Thyroid gland (tissue), 4 donors: ENCODE results near the gene ATP8B1. TPM values are rescaled to one million over a fixed set of nuclear protein-coding genes. Genes with fewer than 3 reads are reported as not detected.

ENCODE experiments used
- DNase-seq, 2 donors: peaks; one replicate each; pipeline ENCODE4 v3.0.0-alpha.2; 2019
- H3K27ac ChIP-seq, 3 donors: fragments of 200-600 bp; sonication (generic); 1 replicate in 2 of 3; 2 replicates in 1 of 3; pipeline ENCODE4 v1.5.1; 2016 to 2019; ENCODE audit warnings: mild to moderate bottlenecking in 1 of 3, moderate library complexity in 1 of 3
- H3K27me3 ChIP-seq: fragments of 200-600 bp; sonication (generic); one replicate; pipeline ENCODE4 v1.5.1; 2019
- H3K36me3 ChIP-seq, 2 donors: fragments of 200-600 bp; sonication (generic); one replicate each; pipeline ENCODE4 v1.5.1; 2016 to 2019
- H3K4me1 ChIP-seq, 2 donors: fragments of 200-600 bp; sonication (generic); one replicate each; pipeline ENCODE4 v1.5.1; 2017 to 2019
- H3K4me3 ChIP-seq, 3 donors: fragments of 200-600 bp; sonication (generic); replicated peaks in 1 of 3; 1 replicate in 2 of 3; 2 replicates in 1 of 3; pipeline ENCODE4 v1.5.1; 2016; ENCODE audit warnings: mild to moderate bottlenecking in 1 of 3
- H3K9me3 ChIP-seq: fragments of 200-600 bp; sonication (generic); one replicate; pipeline ENCODE4 v1.5.1; 2017
- POLR2A ChIP-seq, 2 donors: fragments of 450-650 bp; IDR thresholded peaks; one replicate each; pipeline ENCODE4 v1.6.1; 2017; ENCODE audit warnings: antibody characterized with exemption in 2 of 2, mild to moderate bottlenecking in 2 of 2, moderate library complexity in 1 of 2
- WGBS, 2 donors: methylation state at CpG; one replicate each; pipeline ENCODE4 v1.1.5; 2017; 5-methylcytosine and 5-hydroxymethylcytosine counted together
- intact Hi-C: fragments of 100-400 bp; cut with DNase I; formaldehyde crosslinking; loops from one replicate; pipeline ENCODE4 v1.15.1; 2023
- total RNA-seq, 4 donors: library from RNA; depleted of rRNA; stranded (reverse); fragments of >200 nt; gene quantifications; one replicate each; pipeline ENCODE4 v1.2.3, GENCODE V29; 2016
- TF ChIP-seq, protein P1 (sequence below), 6 experiments: fragments of 200-600 bp in 3 of 6; fragments of 450-650 bp in 3 of 6; sonication (generic) in 3 of 6; IDR thresholded peaks; one replicate each; pipeline ENCODE4 v1.5.1; 2016 to 2019; ENCODE audit warnings: antibody characterized with exemption in 6 of 6, mild to moderate bottlenecking in 2 of 6, inconsistent platforms in 1 of 6, moderate library complexity in 1 of 6

The ATP8B1 gene
- total RNA-seq, 4 donors from 2014 or later = 45.8 to 71.8 (median 58.2) TPM

DNA sequence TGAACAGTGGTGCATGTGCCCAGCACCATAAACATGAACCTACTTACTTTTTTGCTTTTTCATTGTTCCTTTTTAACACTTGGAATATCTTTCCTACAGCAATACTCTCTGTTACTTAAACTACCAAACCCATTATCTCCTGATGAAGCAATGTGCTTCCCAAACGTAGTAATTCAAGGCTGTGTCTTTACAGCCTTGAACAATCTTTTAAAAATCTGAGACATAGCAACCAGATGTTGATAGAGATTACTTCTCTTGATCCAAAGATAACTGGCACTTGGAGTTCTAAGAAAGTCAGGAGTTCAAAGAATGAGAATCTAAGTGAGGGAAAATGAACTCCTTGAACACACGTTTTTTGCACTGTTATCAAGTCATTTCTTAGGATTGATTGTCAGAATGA, 40.4 kb downstream of the ATP8B1 start:
- WGBS, 2 donors = 83 to 87% methylated on average over 2 of the region's 2 CpGs
- TF ChIP-seq POLR2A (IDR thresholded peaks at IDR 0.05) = no peak
- TF ChIP-seq, protein P1, sequence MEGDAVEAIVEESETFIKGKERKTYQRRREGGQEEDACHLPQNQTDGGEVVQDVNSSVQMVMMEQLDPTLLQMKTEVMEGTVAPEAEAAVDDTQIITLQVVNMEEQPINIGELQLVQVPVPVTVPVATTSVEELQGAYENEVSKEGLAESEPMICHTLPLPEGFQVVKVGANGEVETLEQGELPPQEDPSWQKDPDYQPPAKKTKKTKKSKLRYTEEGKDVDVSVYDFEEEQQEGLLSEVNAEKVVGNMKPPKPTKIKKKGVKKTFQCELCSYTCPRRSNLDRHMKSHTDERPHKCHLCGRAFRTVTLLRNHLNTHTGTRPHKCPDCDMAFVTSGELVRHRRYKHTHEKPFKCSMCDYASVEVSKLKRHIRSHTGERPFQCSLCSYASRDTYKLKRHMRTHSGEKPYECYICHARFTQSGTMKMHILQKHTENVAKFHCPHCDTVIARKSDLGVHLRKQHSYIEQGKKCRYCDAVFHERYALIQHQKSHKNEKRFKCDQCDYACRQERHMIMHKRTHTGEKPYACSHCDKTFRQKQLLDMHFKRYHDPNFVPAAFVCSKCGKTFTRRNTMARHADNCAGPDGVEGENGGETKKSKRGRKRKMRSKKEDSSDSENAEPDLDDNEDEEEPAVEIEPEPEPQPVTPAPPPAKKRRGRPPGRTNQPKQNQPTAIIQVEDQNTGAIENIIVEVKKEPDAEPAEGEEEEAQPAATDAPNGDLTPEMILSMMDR (IDR thresholded peaks at IDR 0.05) = no peak
- H3K9me3 ChIP-seq = no peaks in the 10 kb centered on the region
- intact Hi-C loops = no loop called here
- peaks cover 0 to 5% of the 10 kb centered on the region in 2 donors for H3K4me1 ChIP-seq
- no peak for DNase-seq
- H3K27me3 ChIP-seq = no peaks in the 10 kb centered on the region
- H3K27ac ChIP-seq = no peak overlapping the region
- H3K4me3 ChIP-seq = no peak overlapping the region
- no peaks in the 10 kb centered on the region for H3K36me3 ChIP-seq

- DNase-seq = no peak
- Histone ChIP-seq H3K4me1 (no peaks in the 10 kb centered on the region), H3K27me3 (no peaks in the 10 kb centered on the region), H3K36me3 (no peaks in the 10 kb centered on the region), H3K9me3 (no peaks in the 10 kb centered on the region), H3K27ac (no peak overlapping the region), H3K4me3 (no peak overlapping the region)
- no peak for TF ChIP-seq POLR2A (IDR thresholded peaks at IDR 0.05)
- TF ChIP-seq, protein P1 (IDR thresholded peaks at IDR 0.05) = no peak
- intact Hi-C loops = no loop called here
- 96% methylated on average over 13 of the region's 13 CpGs for WGBS, 2 donors
These were observed 43.5 kb downstream of the ATP8B1 start for GRCh38 chr18:57759650-57760049.

DNA sequence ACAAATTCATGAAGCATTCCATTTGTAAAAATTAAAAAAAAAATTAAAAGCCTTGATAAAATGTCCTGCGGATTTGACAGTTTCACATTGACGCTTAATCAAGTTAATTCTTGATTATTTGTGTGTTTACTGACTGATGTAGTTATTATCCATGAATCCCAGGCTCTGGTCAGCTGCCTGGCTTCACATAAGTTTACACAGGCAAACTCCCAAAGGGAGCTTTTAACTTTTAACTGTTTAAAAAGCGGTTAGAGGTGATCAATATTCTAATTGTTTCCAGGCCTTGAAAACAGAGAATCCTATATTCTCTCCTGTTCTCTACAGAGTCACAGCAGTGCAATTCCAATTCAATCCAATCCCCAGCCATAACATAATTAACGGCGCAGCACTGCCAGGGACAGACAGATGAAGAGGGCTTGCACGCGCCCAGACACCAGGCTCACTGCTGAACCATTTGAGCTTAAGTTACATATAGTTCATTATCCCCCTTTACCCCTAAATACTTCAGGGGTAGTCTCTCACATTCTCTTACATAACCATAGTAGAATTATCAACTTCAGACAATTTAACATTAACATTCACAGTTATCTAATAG, 47.5 kb downstream of the ATP8B1 start:
- Histone ChIP-seq H3K4me1 (peaks cover 0 to 15% of the 10 kb centered on the region in 2 donors), H3K27me3 (no peaks in the 10 kb centered on the region), H3K27ac (no peak overlapping the region), H3K36me3 (no peaks in the 10 kb centered on the region), H3K4me3 (no peak overlapping the region), H3K9me3 (no peaks in the 10 kb centered on the region)
- 85 to 93% methylated on average over 7 of the region's 7 CpGs for WGBS, 2 donors
- TF ChIP-seq, protein P1 (IDR thresholded peaks at IDR 0.05) = no peak
- no peak for TF ChIP-seq POLR2A (IDR thresholded peaks at IDR 0.05)
- intact Hi-C loops = no loop called here
- no peak for DNase-seq

- WGBS, 2 donors = 80 to 94% methylated on average over 5 of the region's 5 CpGs
- H3K4me3 ChIP-seq = no peak overlapping the region
- H3K4me1 ChIP-seq = peaks cover 0 to 15% of the 10 kb centered on the region in 2 donors
- DNase-seq = no peak
- TF ChIP-seq POLR2A (IDR thresholded peaks at IDR 0.05) = no peak
- TF ChIP-seq, protein P1 (IDR thresholded peaks at IDR 0.05) = no peak
- intact Hi-C loops = no loop called here
- no peaks in the 10 kb centered on the region for H3K9me3 ChIP-seq
- no peaks in the 10 kb centered on the region for H3K36me3 ChIP-seq
- no peaks in the 10 kb centered on the region for H3K27me3 ChIP-seq
- H3K27ac ChIP-seq = no peak overlapping the region
These were observed 48.4 kb downstream of the ATP8B1 start for GRCh38 chr18:57754577-57755338.

DNA sequence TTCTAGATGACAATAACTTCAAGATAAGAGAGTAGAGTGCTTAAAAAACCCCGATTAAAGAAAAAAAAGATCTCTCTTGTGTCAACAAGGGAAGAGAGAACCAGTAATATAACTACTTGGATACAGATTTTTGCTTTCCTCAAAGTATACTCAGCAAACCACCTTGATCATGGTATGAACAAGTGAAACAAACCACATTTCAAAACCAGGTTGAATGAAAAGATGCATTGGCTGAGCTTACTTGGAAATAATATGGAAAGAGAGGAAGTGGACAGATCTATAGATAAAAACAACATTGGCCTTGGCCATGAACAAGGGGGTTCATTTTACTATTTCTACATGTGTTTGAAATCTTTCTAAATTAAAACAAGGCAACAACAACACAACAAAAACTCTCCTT, 50.1 kb downstream of the ATP8B1 start:
- TF ChIP-seq POLR2A (IDR thresholded peaks at IDR 0.05) = no peak
- TF ChIP-seq, protein P1 (IDR thresholded peaks at IDR 0.05) = no peak
- no peak overlapping the region for H3K4me3 ChIP-seq
- intact Hi-C loops = no loop called here
- H3K4me1 ChIP-seq = peaks cover 4 to 23% of the 10 kb centered on the region in 2 donors
- no peak for DNase-seq
- H3K9me3 ChIP-seq = no peaks in the 10 kb centered on the region
- H3K27ac ChIP-seq = no peak overlapping the region
- no peaks in the 10 kb centered on the region for H3K27me3 ChIP-seq
- WGBS, 2 donors = 0 to 20% methylated on average over 1 of the region's 1 CpG
- no peaks in the 10 kb centered on the region for H3K36me3 ChIP-seq
